ENCODE results near the gene PACSIN2. TPM values are rescaled to one million over a fixed set of nuclear protein-coding genes. Genes with fewer than 3 reads are reported as not detected.

PACSIN2 gene
- total and polyA plus RNA-seq, 10 of the 15 experiments (the other 5 are each of a cell fraction or from before 2014, with no cell fraction given): 0.93 to 78.7 (median 46.8) TPM

GRCh38 chr22:42895541-42895981 lies 119.4 kb downstream of the PACSIN2 start (continued):
- no peak for TF ChIP-seq BACH1 (IDR thresholded peaks at IDR 0.05; ENCODE audit: borderline replicate concordance)
- no peak for TF ChIP-seq ZBTB33 (IDR thresholded peaks at IDR 0.05)
- no peak for TF ChIP-seq DPF2 (IDR thresholded peaks at IDR 0.05)
- no peak for TF ChIP-seq ZBED1 (IDR thresholded peaks at IDR 0.05; ENCODE audit: borderline replicate concordance)
- no peak for TF ChIP-seq PRDM15 (CRISPR knock-in tag; IDR thresholded peaks at IDR 0.05)

GRCh38 chr22:42895087-42895486 lies 119.9 kb downstream of the PACSIN2 start:
- in situ Hi-C loops (cut with MboI): no loop called here
- no peak overlapping the region for H3K4me3 ChIP-seq
- TF ChIP-seq ZNF384 (IDR thresholded peaks at IDR 0.05; ENCODE audit: borderline replicate concordance, low read depth, low read length) (0 out of 2 replicates have a peak, but pooled peaks have one; percentile 32), IRF4 (IDR thresholded peaks at IDR 0.05; ENCODE audit: low read depth, low read length) (0 out of 2 replicates have a peak, but pooled peaks have one; percentile 47), POLR2A (IDR thresholded peaks at IDR 0.05; ENCODE audit: low read depth, low read length) (no peak), LARP7 (IDR thresholded peaks at IDR 0.05) (no peak), TBL1XR1 (IDR thresholded peaks at IDR 0.05; ENCODE audit: low read depth, low read length) (no peak), SPI1 (IDR thresholded peaks at IDR 0.05; ENCODE audit: borderline replicate concordance, insufficient read depth, low read depth, low read length) (peak; percentile 69; the same call in 1 of the 2 replicates), RELB (IDR thresholded peaks at IDR 0.05; ENCODE audit: low read depth) (0 out of 2 replicates have a peak, but pooled peaks have one; percentile 23), CREB1 (IDR thresholded peaks at IDR 0.05; ENCODE audit: low read depth) (peak; percentile 57; the same call in 1 of the 2 replicates), RUNX3 (IDR thresholded peaks at IDR 0.05; ENCODE audit: low read length) (peak; percentile 88), PAX8 (IDR thresholded peaks at IDR 0.05) (no peak), EP300 (IDR thresholded peaks at IDR 0.05; ENCODE audit: borderline replicate concordance in 1 of 2, control insufficient read depth in 1 of 2, low read depth in 2 of 2, low read length in 2 of 2) (no peak), TARDBP (IDR thresholded peaks at IDR 0.05; ENCODE audit: borderline replicate concordance) (no peak)

More at GRCh38 chr22:42895087-42895486, 119.9 kb downstream of the PACSIN2 start:
- peaks cover 32% of the 10 kb centered on the region for H3K79me2 ChIP-seq (ENCODE audit: control insufficient read depth, insufficient read depth, low read length)
- H4K20me1 ChIP-seq (ENCODE audit: control insufficient read depth, insufficient read depth): no peaks in the 10 kb centered on the region
- H3K36me3 ChIP-seq (ENCODE audit: control insufficient read depth in 2 of 2, insufficient read depth in 2 of 2, low read length in 1 of 2): peaks cover 5 to 7% of the 10 kb centered on the region in 2 experiments; a peak in 3 of 4 replicates
- H3K27me3 ChIP-seq (replicated peaks in 1 of 2; ENCODE audit: control insufficient read depth in 2 of 2, insufficient read depth in 2 of 2, low read length in 1 of 2): no peaks in the 10 kb centered on the region
- DNase-seq (ENCODE audit: low read depth, low spot score) (peak; percentile 76), FAIRE-seq (peak; percentile 91), ATAC-seq (peak; percentile 81)
- no peaks in the 10 kb centered on the region for H3K9me3 ChIP-seq (replicated peaks; ENCODE audit: control insufficient read depth, insufficient read depth, low read length)
- ChIA-PET POLR2A (interaction anchor here (0.7 to 2.4 kb wide), 5 partner anchors 11 to 118 kb away, joined by 3 to 15 read pairs (median 4); no protein-coding TSS in a partner anchor), RAD21 (ENCODE audit: unreplicated experiment) (interaction anchor here (0.9 to 3.6 kb wide), 18 partner anchors 18 to 138 kb away, joined by 3 to 16 read pairs (median 6); partner anchors contain the start of gene PACSIN2), CTCF (interaction anchor here (1.0 to 5.1 kb wide), 11 partner anchors 15 to 166 kb away, joined by 3 to 19 read pairs (median 3); no protein-coding TSS in a partner anchor), SMC1A (ENCODE audit: uncharacterized antibody, unreplicated experiment) (interaction anchor here (0.7 to 3.8 kb wide), 18 partner anchors 12 to 139 kb away, joined by 3 to 18 read pairs (median 4); no protein-coding TSS in a partner anchor)
- WGBS (ENCODE audit: insufficient coverage, insufficient replicate concordance, low lambda C conversion rate, missing lambda C conversion rate): 2% methylated on average over 7 of the region's 7 CpGs
- H3K4me1 ChIP-seq (ENCODE audit: control insufficient read depth, insufficient read depth, low read length): peaks cover 68% of the 10 kb centered on the region
- peak overlapping the region; percentile 72 for H3K4me2 ChIP-seq (ENCODE audit: control insufficient read depth, insufficient read depth)
- intact Hi-C loops (cut with micrococcal nuclease; ENCODE audit: unreplicated experiment): no loop called here
- 0 out of 2 replicates have a peak overlapping the region, but pooled peaks have one; percentile 5 for H2AFZ ChIP-seq (ENCODE audit: control insufficient read depth, low read depth, low read length)
- H3K27ac ChIP-seq (ENCODE audit: control insufficient read depth, insufficient read depth): peak overlapping the region; percentile 69
- BruUV-seq (replicated peaks): no TSS peak
- H3K9ac ChIP-seq (ENCODE audit: control insufficient read depth, insufficient read depth, low read length): peak overlapping the region; percentile 10; the same call in 1 of the 2 replicates

All from GM12878 (cell line).